H1 (cell line): ENCODE data around the gene TXNDC2.

ENCODE experiments used
- BRCA1 ChIP-seq: IDR thresholded peaks from 2 replicates; pipeline ENCODE4 v1.6.1; 2012; ENCODE audit warnings: low read depth, low read length, improper control_type of control experiment
- CTCF ChIP-seq, 3 experiments: IDR thresholded peaks; 1 replicate in 2 of 3; 2 replicates in 1 of 3; pipeline versions ENCODE4 v1.5.1 to v1.6.1; 2011; ENCODE audit warnings: low read length in 3 of 3, mild to moderate bottlenecking in 3 of 3, inconsistent platforms in 2 of 3, low read depth in 1 of 3, moderate library complexity in 1 of 3; ENCODE audit not compliant: insufficient read depth in 1 of 3; ENCODE audit errors: control extremely low read depth in 1 of 3
- GABPA ChIP-seq: IDR thresholded peaks from 2 replicates; pipeline ENCODE4 v1.6.1; 2011; ENCODE audit warnings: mild to moderate bottlenecking, low read length, moderate library complexity, borderline replicate concordance; ENCODE audit not compliant: insufficient read depth
- ZNF274 ChIP-seq: IDR thresholded peaks from 2 replicates; pipeline ENCODE4 v1.7.0; 2012; ENCODE audit warnings: low read length, borderline replicate concordance; ENCODE audit errors: extremely low read depth

- no peak for TF ChIP-seq CTCF (IDR thresholded peaks at IDR 0.05; ENCODE audit: control extremely low read depth in 1 of 3, insufficient read depth in 1 of 3, low read depth in 1 of 3, low read length in 3 of 3)
- no peak for TF ChIP-seq ZNF274
- TF ChIP-seq BRCA1, result no peak
- TF ChIP-seq GABPA, result no peak
Measured at GRCh38 chr18:9910661-9911060, 24.9 kb downstream of the TXNDC2 start.
